Embryonic facial prominence (tissue), 1 donor: ENCODE data around the gene TOMM5.
A peak's percentile ranks its signal among the peaks of the same experiment; 100 is the strongest.
"Not testable (repeated sequence)": the region's sequence is repeated elsewhere in the genome, so short reads cannot be mapped to it uniquely, and the experiment has no call there.

Source experiments
- DNase-seq: peaks from one replicate; pipeline ENCODE4 v3.0.0-alpha.2; 2016; ENCODE audit errors: extremely low spot score

TOMM5 gene

DNA sequence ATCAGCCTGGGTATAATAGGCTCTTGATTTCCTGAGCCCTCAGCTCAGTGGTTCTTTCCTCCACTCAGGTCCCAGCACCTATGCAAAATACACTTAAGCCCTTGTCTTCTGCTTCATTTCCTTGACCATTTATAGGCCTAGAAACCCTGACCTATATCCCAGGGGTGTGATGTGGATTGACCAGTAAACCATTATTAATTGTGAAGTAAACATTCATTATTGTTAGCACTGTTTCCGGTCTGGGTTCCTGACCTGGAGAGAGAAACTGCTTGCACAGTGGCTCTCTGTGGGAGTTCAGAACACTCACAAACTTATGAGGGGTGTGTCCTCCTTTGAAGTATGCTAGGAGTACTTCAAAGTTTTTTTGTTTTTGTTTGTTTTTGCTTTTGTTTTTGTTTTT lies 19.6 kb upstream of the TOMM5 start:
- DNase-seq = no peak

DNA sequence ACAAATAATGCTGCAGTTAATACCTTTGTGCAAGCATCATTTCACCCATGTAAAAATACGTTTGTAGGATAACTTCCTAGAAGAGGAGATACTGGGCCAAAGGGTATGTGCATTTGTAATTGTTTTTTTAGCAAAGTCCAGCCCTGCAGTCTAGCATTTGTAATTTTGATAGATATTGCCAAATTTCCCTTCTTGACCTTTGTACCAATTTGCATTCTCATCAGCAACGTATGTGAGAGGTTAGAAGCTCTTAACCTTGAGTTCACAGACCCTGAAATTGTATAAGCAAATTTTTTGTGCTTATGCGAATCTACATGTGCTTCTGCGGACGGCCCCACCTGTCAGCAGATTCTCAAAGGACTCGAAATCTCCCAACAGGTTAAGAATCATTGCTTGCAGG lies 18.6 kb upstream of the TOMM5 start:
- no peak for DNase-seq

DNA sequence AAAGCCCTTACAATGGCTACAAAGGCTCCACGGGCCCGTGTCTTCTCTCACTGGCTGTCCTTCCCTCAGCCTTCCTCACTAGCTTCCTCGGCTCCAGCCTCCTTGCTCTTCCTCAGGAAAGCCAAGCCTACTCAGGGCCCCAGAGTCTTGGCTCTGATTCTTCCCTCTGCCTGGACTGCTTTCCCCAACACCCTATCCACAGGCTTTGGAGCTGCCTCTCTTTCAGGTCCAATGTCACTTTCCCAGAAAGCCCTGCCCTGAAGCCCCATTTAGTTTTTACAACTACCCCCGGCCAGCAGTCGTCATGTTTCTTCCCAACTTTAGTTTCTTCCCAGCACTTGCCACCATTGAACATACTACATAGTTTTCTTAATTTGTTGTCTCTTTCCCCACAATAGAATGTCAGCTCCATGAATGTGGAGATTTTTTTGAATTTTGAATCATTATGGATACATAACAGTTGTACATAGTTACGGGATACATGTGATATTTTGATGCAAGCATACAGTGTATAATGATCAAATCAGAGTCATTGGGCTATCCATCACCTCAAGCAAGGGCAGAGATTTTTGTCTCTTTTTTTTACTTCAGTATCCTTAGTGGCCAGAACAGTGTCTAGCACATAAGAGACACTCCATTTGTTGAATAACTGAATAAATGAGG lies 17.5 kb upstream of the TOMM5 start:
- no peak for DNase-seq

DNA sequence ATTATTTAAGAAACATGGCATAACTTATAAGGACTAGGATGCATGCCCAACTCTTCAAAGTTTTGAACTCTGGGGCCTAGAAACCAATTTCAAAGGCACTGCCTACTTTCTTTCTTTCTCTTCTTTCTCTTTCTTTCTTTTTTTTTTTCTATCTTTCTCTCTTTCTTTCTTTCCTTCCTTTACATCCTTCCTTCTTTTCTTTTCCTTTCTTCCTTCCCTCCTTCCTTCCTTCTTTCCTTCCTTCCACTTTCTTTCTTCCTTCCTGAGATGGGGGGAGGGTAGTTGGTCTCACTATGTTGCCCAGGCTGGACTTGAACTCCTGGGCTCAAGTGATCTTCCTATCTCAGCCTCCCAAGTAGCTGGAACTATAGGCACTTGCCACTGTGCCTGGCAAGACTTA lies 15.9 kb upstream of the TOMM5 start:
- DNase-seq = no peak

DNA sequence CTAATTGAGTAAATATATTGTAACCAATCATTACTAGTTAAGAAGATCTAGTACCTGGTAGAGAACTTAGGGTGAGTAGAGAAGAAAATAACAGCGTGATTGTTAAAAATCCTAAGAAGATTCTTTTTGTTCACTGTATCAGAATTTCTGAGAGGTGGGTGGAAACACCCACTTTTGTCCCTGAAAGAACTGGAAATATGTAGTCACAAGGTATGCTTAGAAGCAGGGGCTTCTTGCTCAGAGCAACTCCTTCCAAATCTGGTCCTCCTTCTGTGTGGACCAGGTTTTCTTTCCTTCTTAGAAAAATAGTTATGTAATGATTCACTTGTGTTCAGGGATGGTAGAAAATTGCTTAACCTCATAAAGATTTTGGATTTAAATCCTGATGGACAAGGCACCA lies 11.9 kb upstream of the TOMM5 start:
- DNase-seq = no peak

DNA sequence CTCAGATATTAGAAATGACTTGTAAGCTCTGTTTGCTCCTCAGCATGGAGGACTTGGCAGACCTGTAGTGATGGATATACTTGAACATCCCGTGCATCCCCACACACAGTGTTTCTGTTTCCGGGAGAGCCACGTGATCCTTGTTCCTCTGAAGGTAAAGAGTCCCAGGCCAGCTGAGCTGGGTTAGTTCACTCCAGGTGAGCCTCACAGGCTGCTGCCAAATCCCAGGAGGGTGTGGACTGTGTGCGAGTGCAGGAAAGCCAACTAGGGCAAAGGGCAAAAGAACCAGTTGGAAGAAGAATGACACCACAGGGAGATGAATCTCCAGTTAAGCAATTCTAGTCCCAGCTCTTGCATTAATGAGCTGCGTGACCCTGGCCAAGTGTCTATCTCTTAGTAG lies 10.4 kb upstream of the TOMM5 start:
- no peak for DNase-seq

DNA sequence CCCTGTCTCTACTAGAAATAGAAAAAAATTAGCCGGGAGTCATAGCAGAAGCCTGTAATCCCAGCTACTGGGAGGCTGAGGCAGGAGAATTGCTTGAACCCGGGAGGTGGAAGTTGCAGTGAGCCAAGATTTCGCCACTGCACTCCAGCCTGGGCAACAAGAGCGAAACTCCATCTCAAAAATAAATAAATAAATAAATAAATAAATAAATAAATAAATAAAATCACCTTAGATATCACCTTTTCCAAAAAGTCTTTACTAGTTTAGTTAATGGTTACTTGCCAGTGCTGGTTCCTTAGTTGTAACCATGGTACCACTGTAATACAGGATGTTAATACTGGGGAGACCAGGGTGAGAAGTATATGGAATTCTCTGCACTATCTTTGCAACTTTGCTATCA lies 9.7 kb upstream of the TOMM5 start:
- not testable (repeated sequence) for DNase-seq

DNA sequence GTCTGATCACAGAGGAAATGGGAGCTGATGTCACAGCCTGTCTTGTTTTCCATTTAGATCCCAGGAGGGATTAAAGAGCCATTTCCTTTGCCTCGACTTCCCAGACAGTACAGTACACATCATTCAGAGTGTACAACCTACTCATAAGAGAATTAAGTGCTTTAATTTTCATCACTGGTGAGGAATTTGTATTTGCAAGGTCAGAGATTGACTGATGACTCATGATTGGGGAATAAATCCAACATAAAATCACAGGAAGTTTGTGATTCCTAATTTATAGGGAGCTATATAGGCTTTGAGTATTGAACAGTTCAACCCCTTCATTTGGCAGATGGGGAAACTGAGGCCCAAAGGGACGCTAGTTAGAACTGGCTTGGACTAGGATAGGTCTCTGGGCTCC lies 4.1 kb upstream of the TOMM5 start:
- DNase-seq = no peak

DNA sequence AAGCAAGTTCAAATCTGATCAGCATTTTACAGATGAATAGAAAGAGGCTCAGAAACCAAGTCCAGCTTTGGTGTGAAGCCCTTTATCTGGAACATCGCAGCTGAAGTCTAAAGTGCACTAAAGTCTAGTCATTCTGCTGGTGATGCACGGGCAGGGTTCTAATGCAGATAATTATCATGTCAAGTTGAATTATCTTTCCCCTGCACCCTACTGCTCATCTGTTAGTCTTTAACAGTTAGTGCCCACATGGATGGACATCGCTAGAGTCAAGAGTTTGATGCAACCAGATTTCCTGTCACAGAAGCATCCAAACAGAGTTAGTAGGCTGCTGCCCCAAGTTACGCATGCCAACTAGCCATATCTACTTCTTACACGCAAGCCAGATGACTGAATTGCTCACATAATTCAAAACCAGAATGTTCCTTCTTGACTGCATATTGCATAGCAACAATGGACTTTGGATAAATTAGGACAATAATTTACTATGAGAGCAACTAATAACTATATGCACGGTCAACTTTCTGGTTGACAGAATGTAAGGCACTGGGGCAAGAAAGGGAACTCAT lies 1.6 kb upstream of the TOMM5 start:
- no peak for DNase-seq

DNA sequence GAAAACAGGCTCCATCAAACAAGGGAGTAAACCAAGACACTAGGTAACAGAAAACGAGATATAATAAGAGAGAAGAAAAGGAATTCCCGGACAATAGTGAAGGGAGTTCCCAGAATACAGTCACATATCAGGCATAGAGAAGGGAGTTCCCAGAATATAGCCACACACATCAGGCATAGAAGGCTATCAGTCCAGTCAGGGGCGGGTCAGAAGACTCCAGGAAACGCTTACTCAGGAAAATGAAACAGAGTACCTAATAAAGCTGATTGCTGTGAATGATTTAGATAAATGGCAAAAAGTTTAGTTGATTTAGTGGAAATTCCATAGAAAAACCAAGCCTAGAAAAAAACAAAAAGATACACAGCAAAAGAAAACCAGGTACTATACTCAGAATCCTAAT lies 4.9 kb downstream of the TOMM5 start:
- no peak for DNase-seq

DNA sequence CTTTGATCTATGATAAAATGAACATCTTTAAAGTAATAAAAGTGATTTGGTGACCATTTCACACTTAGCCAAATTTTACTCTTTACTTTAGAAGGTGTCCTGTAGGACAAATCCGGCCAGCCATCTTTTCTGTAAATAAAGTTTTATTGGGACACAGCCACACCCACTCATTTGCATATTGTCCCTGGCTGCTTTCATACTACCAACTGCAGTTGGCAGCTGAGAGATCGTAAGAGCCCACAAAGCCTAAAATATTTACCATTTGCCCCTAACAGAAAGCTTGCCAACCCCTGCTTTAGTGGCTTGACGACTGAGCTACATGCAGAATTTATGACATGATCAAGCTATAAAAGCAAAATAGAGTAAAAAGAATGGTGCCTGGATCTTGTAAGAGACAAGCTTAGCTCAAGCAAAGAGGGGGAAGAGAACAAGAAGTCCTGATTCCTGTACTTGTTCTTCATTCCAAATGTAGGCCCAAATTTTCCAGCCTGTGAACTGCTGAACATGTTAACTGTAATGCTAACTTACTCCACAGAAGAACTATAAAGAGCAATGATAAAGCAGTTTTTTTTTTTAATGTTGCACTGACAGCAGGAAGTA lies 8.8 kb downstream of the TOMM5 start:
- DNase-seq = no peak

DNA sequence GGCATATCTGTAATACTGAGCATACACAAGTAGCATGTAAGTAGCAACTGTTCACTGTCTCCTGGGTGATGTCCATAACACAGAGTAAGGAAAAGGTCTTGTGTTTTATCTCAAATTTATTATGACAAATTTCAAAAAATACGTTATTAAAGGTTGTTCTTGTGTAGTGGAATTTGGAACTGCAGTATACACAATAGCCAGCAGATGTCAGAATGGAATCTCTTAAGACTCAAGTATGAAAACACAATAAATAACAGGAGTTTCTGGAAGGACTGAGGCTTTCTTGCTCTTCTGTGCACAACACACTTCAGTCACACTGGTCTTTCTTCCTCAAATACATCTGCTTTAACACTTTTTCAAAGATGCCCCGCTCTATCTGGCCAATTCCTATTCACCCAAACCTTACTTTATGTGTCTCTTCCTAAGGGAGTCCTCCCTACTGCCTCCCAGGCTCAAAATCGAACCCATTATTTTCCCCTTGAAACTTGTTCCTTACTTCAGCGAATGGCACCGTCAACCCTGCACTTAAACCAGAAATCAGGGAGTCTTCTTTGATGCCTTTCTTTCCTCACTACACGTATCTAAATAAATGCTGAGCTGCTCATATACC lies 9.7 kb downstream of the TOMM5 start:
- DNase-seq = no peak

DNA sequence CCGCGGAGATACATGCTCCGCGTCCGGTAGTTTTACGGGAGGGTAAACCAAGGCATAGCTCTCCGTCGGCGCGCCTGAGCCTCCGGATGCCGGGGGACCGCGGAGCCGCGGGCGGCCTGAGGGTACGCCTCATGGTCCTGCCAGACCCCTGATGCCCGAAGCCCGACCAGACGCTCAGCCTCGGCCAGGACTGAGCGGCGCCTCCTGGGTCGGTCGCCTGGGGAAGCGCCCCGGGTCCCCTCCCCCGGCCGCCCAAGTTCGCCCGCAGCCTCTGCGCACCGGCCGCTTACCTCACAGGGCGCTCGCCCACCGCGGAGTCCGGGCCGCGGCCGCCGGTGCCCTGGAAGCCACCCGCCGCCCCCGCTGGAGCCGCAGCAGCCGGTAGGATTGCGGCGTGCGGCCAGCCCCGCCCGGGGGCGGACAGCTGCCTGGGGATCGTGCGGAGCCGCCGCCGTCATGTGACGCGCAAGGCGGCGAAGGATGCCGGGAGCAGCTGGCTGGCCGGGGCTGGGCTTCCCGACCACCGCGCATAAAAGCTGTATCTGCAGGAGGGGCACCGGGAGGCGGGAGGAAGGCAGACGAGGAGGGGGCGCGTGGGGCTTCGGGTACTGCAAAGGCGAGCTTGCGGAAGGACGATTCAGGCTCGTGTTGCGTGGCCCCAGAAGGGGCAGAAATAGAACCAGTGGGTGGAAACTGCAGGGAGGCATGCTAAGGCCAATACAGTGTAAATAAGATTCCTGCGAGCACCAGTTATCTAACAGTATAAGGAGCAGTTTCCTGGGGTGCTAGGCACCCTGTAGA lies 16.3 kb downstream of the TOMM5 start, which contains the start of gene FBXO10:
Gene FBXO10, minus strand, starts transcription at position 460 of the 801 bp plus-strand sequence. CDS start 34,612 bp downstream, outside the sequence.
- DNase-seq = peak; percentile 24

DNA sequence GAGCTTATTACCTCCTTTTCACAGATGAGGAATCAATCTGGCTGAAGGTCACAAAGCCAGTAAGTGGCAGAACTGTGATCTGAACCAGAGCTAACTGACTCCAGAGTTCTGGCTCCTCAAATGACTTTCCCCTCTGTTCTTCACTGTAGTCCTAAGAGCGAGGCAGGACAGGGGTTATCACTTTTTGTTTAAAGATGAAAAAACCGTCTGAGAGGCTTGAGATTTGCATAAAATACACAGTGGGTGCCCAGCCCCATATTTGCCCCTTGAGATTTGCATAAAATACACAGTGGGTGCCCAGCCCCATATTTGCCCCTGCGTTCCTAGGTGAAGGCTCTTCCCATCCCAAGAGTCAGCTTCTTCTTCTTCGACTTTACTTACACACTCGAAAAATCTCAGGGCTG lies 16.9 kb downstream of the TOMM5 start:
- DNase-seq = no peak

DNA sequence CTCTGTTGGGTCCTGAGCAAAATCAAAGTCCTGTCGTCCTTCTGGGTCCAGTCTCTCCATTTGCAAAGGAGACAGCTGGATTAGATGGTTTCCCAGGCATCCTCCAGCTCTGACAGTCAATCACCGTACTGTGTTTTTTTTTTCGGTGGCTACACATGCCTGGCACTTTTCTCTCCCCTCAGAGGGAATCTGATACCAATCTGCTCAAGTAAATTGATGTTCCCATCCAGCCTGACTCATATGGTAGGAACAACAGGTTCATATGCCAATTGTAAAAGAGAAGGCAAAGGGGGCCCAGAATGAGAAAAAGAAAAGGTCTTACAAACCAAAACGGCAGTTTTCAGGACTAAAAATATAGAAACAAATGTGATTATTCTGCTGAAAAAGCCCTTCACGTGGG lies 17.4 kb downstream of the TOMM5 start:
- no peak for DNase-seq

DNA sequence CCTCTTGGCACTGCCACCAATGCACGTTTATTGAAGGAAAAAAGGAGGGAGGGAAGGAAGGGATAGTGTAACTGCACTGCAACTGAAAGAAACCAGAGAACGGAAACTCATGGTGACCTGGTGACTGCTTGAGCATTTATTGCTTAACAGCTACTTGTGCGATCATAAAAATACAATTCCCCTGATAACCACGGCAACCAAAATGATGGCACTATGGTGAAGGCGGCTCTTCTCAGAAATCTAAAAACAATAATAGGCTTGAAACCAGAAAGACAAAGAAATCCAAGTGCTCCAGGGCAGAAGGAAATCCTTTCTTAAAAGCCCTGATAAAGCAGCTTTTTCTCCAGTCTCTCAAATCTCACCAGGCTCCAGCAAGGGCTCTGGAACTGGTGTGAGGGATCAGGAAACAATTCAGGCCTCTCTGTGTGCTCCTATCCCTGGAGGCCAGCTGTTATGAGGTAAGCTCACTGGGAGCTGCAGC lies 18.1 kb downstream of the TOMM5 start:
- DNase-seq = no peak

DNA sequence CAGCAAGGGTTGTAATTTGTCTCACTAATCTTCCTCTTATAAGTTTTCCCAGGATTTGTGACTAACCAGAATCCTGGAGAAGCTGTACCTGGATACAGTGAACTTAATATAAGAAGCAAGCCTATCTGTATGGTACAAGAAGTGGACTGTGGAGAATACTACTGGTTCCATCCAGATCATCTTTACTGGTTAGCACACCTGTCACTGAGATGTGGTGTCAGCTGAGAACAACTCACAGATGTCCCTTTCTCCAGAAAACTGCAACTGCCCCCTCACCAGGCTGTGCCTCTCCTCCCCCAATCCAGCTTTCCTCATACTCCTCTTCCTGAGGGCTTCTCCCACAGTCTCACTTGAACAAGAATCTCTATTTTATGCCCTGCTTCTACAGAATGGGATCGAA lies 21.1 kb downstream of the TOMM5 start:
- DNase-seq = no peak

DNA sequence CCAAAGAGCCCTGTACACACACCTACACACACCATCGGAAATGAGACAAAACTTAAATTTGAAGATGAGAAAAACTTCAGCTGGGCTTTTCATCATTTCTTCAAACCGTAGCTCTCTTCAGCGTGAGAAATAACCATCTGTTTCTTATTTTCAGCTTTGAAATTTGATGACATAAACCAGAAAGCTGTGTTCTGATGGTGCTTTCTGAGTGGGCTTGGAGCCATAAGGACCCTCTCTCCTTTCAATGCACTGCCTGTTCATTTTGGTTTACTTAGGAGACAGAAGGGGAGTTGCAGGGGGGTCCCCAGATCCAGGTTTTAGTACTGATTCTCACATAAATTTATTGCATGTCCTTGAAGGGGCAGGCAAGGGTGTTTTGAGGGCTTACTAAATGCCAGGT lies 25.7 kb downstream of the TOMM5 start:
- DNase-seq = no peak

DNA sequence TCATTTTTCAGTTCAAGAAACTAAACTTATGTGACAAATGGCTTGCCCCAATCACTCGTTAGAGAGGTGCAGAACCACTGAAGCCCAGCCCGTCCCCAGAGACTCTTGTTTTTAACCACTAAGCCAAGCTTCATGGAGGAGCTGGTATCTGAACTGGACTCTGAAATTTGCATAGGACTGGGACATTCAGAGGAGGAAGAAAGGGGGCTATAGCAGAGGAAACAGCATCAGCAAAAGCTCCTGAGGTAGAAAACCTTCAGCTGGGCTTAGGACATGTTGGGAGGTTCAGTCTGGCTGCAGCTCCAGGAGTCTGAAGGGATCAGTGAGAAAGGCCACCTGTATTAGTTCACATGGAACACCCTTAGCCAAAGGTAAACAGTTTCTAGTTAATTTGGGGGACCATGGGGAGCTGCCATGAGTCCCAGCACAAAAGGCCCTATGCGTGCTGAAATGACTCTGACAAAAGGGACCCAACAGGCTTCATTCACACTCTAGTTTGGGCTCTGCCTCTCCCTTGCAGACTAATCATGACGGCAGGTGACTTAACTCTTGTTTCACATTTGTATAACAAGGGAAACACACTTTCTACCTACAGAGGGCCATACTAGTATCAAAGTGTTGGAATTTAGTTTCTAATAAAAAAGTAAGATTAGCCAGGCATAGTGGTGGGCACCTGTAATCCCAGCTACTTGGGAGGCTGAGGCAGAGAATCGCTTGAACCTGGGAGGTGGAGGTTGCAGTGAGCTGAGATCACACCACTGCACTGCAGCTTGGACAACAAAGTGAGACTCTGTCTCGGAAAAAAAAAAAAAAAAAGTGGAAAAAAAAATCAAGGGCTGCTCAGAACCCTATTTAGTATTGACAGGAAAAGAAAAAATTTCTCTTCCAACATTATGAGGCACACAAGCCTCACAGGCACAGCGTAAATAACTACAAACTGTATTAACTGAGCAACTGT lies 26.5 kb downstream of the TOMM5 start:
- DNase-seq = no peak

DNA sequence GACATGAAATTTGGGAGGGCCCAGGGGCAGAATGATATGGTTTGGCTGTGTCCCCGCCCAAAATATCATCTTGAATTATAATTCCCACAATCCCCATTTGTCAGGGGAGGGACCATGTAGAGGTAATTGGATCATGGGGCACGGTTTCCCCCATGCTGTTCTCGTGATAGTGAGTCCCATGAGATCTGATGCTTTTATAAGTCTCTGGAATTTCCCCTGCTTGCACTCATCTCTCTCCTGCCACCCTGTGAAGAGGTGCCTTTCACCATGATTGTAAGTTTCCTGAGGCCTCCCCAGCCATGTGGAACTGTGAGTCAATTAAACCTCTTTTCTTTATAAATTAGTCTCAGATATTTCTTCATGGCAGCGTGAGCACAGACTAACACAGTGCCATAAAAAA lies 27.5 kb downstream of the TOMM5 start:
- no peak for DNase-seq
